Transverse colon (tissue), 4 donors: ENCODE data around the gene FBXL4. TPM values are rescaled to one million over a fixed set of nuclear protein-coding genes. Genes with fewer than 3 reads are reported as not detected.

Experiments
- DNase-seq: peaks from one replicate; pipeline ENCODE4 v3.0.0-alpha.2; 2019
- H3K27ac ChIP-seq, 4 donors: fragments of 200-600 bp; sonication (generic); 2 replicates each; pipeline ENCODE4 v1.5.1; 2016 to 2018; ENCODE audit warnings: inconsistent platforms in 4 of 4
- H3K27me3 ChIP-seq: fragments of 200-600 bp; sonication (generic); 2 replicates; pipeline ENCODE4 v1.5.1; 2017; ENCODE audit warnings: inconsistent platforms
- H3K36me3 ChIP-seq, 4 donors: fragments of 200-600 bp; sonication (generic); 2 replicates each; pipeline ENCODE4 v1.5.1; 2017 to 2019; ENCODE audit warnings: inconsistent platforms in 4 of 4
- H3K4me1 ChIP-seq, 4 donors: fragments of 200-600 bp; sonication (generic); 2 replicates each; pipeline ENCODE4 v1.5.1; 2017 to 2020; ENCODE audit warnings: inconsistent platforms in 4 of 4
- H3K4me3 ChIP-seq, 4 donors: fragments of 200-600 bp; sonication (generic); 1 replicate in 1 of 4; 2 replicates in 3 of 4; pipeline versions ENCODE4 v1.5.1 to v1.6.1; 2017 to 2019; ENCODE audit warnings: inconsistent platforms in 4 of 4
- H3K9me3 ChIP-seq, 2 donors: fragments of 200-600 bp; sonication (generic); 2 replicates each; pipeline ENCODE4 v1.5.1; 2017 to 2019; ENCODE audit warnings: inconsistent platforms in 2 of 2
- CTCF ChIP-seq, 5 experiments: fragments of 200-600 bp in 3 of 5; fragments of 450-650 bp in 2 of 5; sonication (generic) in 3 of 5; IDR thresholded peaks; 1 replicate in 2 of 5; 2 replicates in 3 of 5; pipeline ENCODE4 v1.5.1; 2016 to 2017; ENCODE audit warnings: antibody characterized with exemption in 5 of 5, inconsistent platforms in 3 of 5, mild to moderate bottlenecking in 2 of 5, moderate library complexity in 1 of 5
- EP300 ChIP-seq: sonication (generic); formaldehyde crosslinking; IDR thresholded peaks from one replicate; pipeline ENCODE4 v1.6.1; 2017; ENCODE audit warnings: antibody characterized with exemption, low read depth
- POLR2A ChIP-seq: fragments of 450-650 bp; IDR thresholded peaks from one replicate; pipeline ENCODE4 v1.6.1; 2016; ENCODE audit warnings: antibody characterized with exemption, mild to moderate bottlenecking, moderate library complexity
- POLR2AphosphoS5 ChIP-seq, 3 donors: sonication (generic); formaldehyde crosslinking; IDR thresholded peaks; one replicate each; pipeline ENCODE4 v1.6.1; 2016; ENCODE audit warnings: antibody characterized with exemption in 3 of 3
- WGBS, 2 donors: methylation state at CpG; one replicate each; pipeline ENCODE4 v1.1.5; 2018; ENCODE audit warnings: low coverage in 1 of 2; 5-methylcytosine and 5-hydroxymethylcytosine counted together
- in situ Hi-C, 4 donors: fragments of 200-750 bp; cut with MboI; loops; one replicate each; pipeline versions ENCODE4 v1.15.0 to v1.15.1; 2017; ENCODE audit warnings: low sequenced_read_pairs in 3 of 4, low pct_ligation_motif_present in 1 of 4, low pct_unique_long_range_greater_than_20kb in 1 of 4
- intact Hi-C: fragments of 100-400 bp; cut with DNase I; formaldehyde crosslinking; loops from one replicate; pipeline ENCODE4 v1.15.1; 2023; ENCODE audit warnings: low total_unique reads
- total RNA-seq, 4 donors: library from RNA; depleted of rRNA; stranded (reverse); fragments of >200 nt; gene quantifications; one replicate each; pipeline ENCODE4 v1.1.0, GENCODE V29; 2016

FBXL4 gene
- total RNA-seq, 4 donors from 2014 or later, result 8.6 to 22.5 (median 13.5) TPM

DNA sequence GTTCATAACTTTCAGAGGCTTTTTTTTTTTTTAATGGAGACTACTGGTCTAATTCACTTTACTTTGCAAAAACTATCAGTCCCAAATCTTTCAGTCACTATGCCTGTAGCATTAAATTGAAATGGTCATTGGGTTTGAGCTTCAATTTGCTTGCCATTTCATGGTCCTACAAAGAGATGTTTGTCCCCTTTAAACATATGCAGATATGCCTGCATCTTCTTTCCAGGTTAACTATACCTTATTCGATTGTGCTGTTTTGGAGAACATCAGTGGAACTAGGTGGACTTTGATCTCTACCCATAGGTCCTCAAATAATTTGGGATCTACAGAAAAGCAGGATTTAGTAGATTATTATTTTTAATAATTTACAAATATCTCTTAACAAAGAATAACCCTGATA, 108.8 kb downstream of the FBXL4 start:
- intact Hi-C loops (no loop called here), in situ Hi-C loops (no loop called here)
- TF ChIP-seq EP300, result no peak
- no peak for TF ChIP-seq POLR2AphosphoS5 (IDR thresholded peaks at IDR 0.05)
- TF ChIP-seq CTCF (IDR thresholded peaks at IDR 0.05), result no peak
- TF ChIP-seq POLR2A, result no peak
- DNase-seq, result no peak
- H3K27ac ChIP-seq, result no peak overlapping the region
- H3K4me1 ChIP-seq, result peaks cover 9 to 28% (median 22%) of the 10 kb centered on the region in 4 donors
- peaks cover 99% of the 10 kb centered on the region for H3K27me3 ChIP-seq
- H3K4me3 ChIP-seq, result no peak overlapping the region
- no peaks in the 10 kb centered on the region for H3K9me3 ChIP-seq
- 8 to 27% methylated on average over 1 of the region's 1 CpG for WGBS, 2 donors
- no peaks in the 10 kb centered on the region for H3K36me3 ChIP-seq

DNA sequence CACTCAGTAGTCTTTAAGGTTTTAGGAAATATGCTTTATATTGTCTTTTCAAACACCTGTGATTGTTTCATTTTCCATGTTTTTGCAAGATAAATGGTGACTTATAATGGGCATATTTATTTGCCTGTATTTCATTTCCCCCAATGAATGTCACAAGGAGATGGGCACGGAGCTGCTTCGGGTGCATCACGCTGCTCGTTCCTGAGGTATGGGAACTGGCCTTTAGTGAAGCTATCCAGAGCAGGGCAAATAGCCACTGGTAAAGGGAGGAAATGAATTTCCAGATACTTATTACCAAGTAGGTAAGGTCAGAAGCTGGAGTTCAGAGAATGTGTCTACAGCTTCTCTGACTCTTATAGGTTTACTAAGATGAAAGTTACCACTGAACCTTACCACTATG, 109.7 kb downstream of the FBXL4 start:
- no peaks in the 10 kb centered on the region for H3K36me3 ChIP-seq
- WGBS, 2 donors, result 28% methylated on average over 4 of the region's 4 CpGs; no CpG with 5 or more reads in 1 of the 2 donors
- peaks cover 12 to 29% (median 29%) of the 10 kb centered on the region in 4 donors for H3K4me1 ChIP-seq
- intact Hi-C loops (no loop called here), in situ Hi-C loops (no loop called here)
- no peak for DNase-seq
- no peaks in the 10 kb centered on the region for H3K9me3 ChIP-seq
- H3K4me3 ChIP-seq, result no peak overlapping the region
- TF ChIP-seq EP300 (no peak), POLR2A (no peak), POLR2AphosphoS5 (IDR thresholded peaks at IDR 0.05) (no peak), CTCF (IDR thresholded peaks at IDR 0.05) (no peak)
- peaks cover 99% of the 10 kb centered on the region for H3K27me3 ChIP-seq
- no peak overlapping the region for H3K27ac ChIP-seq

- peaks cover 99% of the 10 kb centered on the region for H3K27me3 ChIP-seq
- no peaks in the 10 kb centered on the region for H3K9me3 ChIP-seq
- H3K4me1 ChIP-seq, result peaks cover 20 to 37% (median 37%) of the 10 kb centered on the region in 4 donors
- no peaks in the 10 kb centered on the region for H3K36me3 ChIP-seq
- no peak for TF ChIP-seq POLR2AphosphoS5 (IDR thresholded peaks at IDR 0.05)
- no peak for TF ChIP-seq POLR2A
- TF ChIP-seq CTCF (IDR thresholded peaks at IDR 0.05), result no peak
- no peak for TF ChIP-seq EP300
- H3K4me3 ChIP-seq, result no peak overlapping the region
- WGBS, 2 donors, result 9 to 21% methylated on average over 7 to 9 of the region's 9 CpGs
- H3K27ac ChIP-seq, result no peak overlapping the region
- in situ Hi-C loops (no loop called here), intact Hi-C loops (no loop called here)
- DNase-seq, result no peak
Measured at GRCh38 chr6:98836962-98837944, 110.5 kb downstream of the FBXL4 start.

DNA sequence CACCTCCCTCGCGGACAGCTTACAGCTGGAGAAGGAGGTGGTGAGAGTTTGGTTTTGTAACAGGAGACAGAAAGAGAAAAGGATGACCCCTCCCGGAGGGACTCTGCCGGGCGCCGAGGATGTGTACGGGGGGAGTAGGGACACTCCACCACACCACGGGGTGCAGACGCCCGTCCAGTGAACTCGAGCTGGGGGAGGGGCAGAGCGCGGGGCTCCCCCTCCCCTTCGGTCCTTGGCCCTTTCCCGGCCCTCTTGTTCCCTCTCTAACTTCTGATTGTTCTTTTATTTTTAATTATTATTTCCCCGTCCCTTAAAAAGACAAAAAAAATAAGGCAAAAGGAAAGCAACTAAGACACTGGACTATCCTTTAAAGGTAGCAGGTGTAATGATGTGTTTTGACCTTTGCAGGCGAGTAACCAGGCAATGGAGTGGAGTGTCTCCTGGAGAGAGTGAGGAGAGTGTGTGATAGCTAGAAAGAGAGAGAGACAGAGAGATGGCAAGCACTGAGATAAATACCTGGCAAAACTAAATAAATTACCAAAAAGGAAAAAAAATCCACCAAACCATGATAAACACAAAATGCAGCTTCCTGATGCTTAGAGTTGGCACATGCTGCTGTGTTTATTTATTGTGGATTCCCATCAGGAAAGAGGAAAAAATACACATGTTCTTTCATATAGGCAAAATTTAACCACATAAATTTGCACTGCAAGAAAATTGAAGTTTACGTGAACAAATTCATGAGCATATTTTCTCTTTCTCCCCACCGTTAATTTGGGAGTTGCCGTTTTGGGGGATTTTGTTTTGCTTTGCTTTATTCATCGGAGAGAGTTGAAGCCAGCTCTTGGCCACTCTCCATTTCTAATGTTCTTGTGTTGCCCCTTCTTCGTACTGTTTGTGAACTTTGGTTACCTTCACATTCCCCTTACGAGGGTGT, 111.5 kb downstream of the FBXL4 start:
- H3K4me3 ChIP-seq, result no peak overlapping the region
- WGBS, 2 donors, result 6 to 12% methylated on average over 17 to 23 of the region's 23 CpGs
- DNase-seq, result no peak
- H3K9me3 ChIP-seq, result no peaks in the 10 kb centered on the region
- H3K4me1 ChIP-seq, result peaks cover 24 to 47% (median 43%) of the 10 kb centered on the region in 4 donors
- no peaks in the 10 kb centered on the region for H3K36me3 ChIP-seq
- intact Hi-C loops (no loop called here), in situ Hi-C loops (no loop called here)
- peak in 1 of 3 donors; percentile 30 for TF ChIP-seq POLR2AphosphoS5 (IDR thresholded peaks at IDR 0.05)
- no peak for TF ChIP-seq EP300
- H3K27me3 ChIP-seq, result peaks cover 99% of the 10 kb centered on the region
- no peak overlapping the region for H3K27ac ChIP-seq
